H9 (cell line): ENCODE measurements around the gene RIMBP2. TPM values are rescaled to one million over a fixed set of nuclear protein-coding genes. Genes with fewer than 3 reads are reported as not detected.

Experiments used
- DNase-seq: peaks from one replicate; pipeline ENCODE4 v3.0.0-alpha.2; 2017
- H2AFZ ChIP-seq: one replicate; pipeline ENCODE4 v1.6.1; 2013; ENCODE audit warnings: mild to moderate bottlenecking, low read length, control low read depth, moderate library complexity
- H2AK5ac ChIP-seq: 2 replicates; pipeline ENCODE4 v1.6.1; 2013; ENCODE audit warnings: low read length, control low read depth, mixed read lengths; ENCODE audit not compliant: insufficient read length
- H2BK120ac ChIP-seq: one replicate; pipeline ENCODE4 v1.6.1; 2013; ENCODE audit warnings: low read depth, mild to moderate bottlenecking, low read length, control low read depth, inconsistent platforms; ENCODE audit not compliant: poor library complexity, severe bottlenecking
- H2BK12ac ChIP-seq: 2 replicates; pipeline ENCODE4 v1.6.1; 2013; ENCODE audit warnings: low read length, control low read depth, mixed read lengths, low read depth; ENCODE audit not compliant: insufficient read length
- H2BK15ac ChIP-seq: 2 replicates; pipeline ENCODE4 v1.6.1; 2013; ENCODE audit warnings: low read depth, low read length, control low read depth
- H2BK20ac ChIP-seq: one replicate; pipeline ENCODE4 v1.6.1; 2013; ENCODE audit warnings: low read depth, mild to moderate bottlenecking, low read length, control low read depth, inconsistent platforms; ENCODE audit not compliant: poor library complexity, severe bottlenecking
- H2BK5ac ChIP-seq: 2 replicates; pipeline ENCODE4 v1.6.1; 2013; ENCODE audit warnings: low read length, control low read depth, mixed read lengths; ENCODE audit not compliant: insufficient read length
- H3K14ac ChIP-seq: 2 replicates; pipeline ENCODE4 v1.6.1; 2013; ENCODE audit warnings: low read length, control low read depth; ENCODE audit not compliant: insufficient read depth
- H3K18ac ChIP-seq: 2 replicates; pipeline ENCODE4 v1.6.1; 2013; ENCODE audit warnings: low read depth, mild to moderate bottlenecking, mixed read lengths, low read length, control low read depth; ENCODE audit not compliant: insufficient read length
- H3K23ac ChIP-seq: 2 replicates; pipeline ENCODE4 v1.6.1; 2013; ENCODE audit warnings: low read length, control low read depth, mixed read lengths, low read depth; ENCODE audit not compliant: insufficient read length
- H3K23me2 ChIP-seq: 2 replicates; pipeline ENCODE4 v1.6.1; 2013; ENCODE audit warnings: low read depth, mild to moderate bottlenecking, mixed read lengths, low read length, control low read depth; ENCODE audit not compliant: insufficient read length, poor library complexity, severe bottlenecking
- H3K27ac ChIP-seq: 2 replicates; pipeline ENCODE4 v1.5.1; 2013; ENCODE audit warnings: low read length, control low read depth, mixed read lengths, low read depth; ENCODE audit not compliant: insufficient read length
- H3K27me3 ChIP-seq: 2 replicates; pipeline ENCODE4 v1.6.1; 2013; ENCODE audit warnings: low read length, control low read depth, inconsistent platforms; ENCODE audit not compliant: insufficient read depth
- H3K4ac ChIP-seq: 2 replicates; pipeline ENCODE4 v1.6.1; 2013; ENCODE audit warnings: low read depth, mild to moderate bottlenecking, control low read depth, inconsistent platforms, low read length, moderate library complexity
- H3K4me1 ChIP-seq: 2 replicates; pipeline ENCODE4 v1.6.1; 2013; ENCODE audit warnings: low read length, control low read depth, inconsistent platforms; ENCODE audit not compliant: insufficient read depth
- H3K4me2 ChIP-seq: 2 replicates; pipeline ENCODE4 v1.6.1; 2013; ENCODE audit warnings: low read length, control low read depth, mixed read lengths; ENCODE audit not compliant: insufficient read length, insufficient read depth
- H3K56ac ChIP-seq: 2 replicates; pipeline ENCODE4 v1.6.1; 2013; ENCODE audit warnings: low read depth, mild to moderate bottlenecking, mixed read lengths, low read length, control low read depth; ENCODE audit not compliant: insufficient read length
- H3K79me1 ChIP-seq: 2 replicates; pipeline ENCODE4 v1.6.1; 2013; ENCODE audit warnings: low read depth, mild to moderate bottlenecking, moderate library complexity, low read length, control low read depth, inconsistent platforms; ENCODE audit not compliant: insufficient read depth, poor library complexity, severe bottlenecking
- H3K79me2 ChIP-seq: 2 replicates; pipeline ENCODE4 v1.6.1; 2013; ENCODE audit warnings: low read length, control low read depth, inconsistent platforms; ENCODE audit not compliant: insufficient read depth
- H3K9ac ChIP-seq: 2 replicates; pipeline ENCODE4 v1.6.1; 2013; ENCODE audit warnings: low read length, control low read depth, mixed read lengths; ENCODE audit not compliant: insufficient read length; ENCODE audit errors: extremely low read depth
- H3K9me3 ChIP-seq: one replicate; pipeline ENCODE4 v1.6.1; 2013; ENCODE audit warnings: low read depth, low read length, inconsistent platforms; ENCODE audit not compliant: control insufficient read depth
- H3T11ph ChIP-seq: one replicate; pipeline ENCODE4 v1.6.1; 2013; ENCODE audit warnings: mild to moderate bottlenecking, low read length, control low read depth, inconsistent platforms
- H4K20me1 ChIP-seq: one replicate; pipeline ENCODE4 v1.6.1; 2013; ENCODE audit not compliant: control insufficient read depth, insufficient read length, insufficient read depth
- H4K5ac ChIP-seq: 2 replicates; pipeline ENCODE4 v1.6.1; 2013; ENCODE audit warnings: low read depth, mild to moderate bottlenecking, mixed read lengths, low read length, control low read depth; ENCODE audit not compliant: insufficient read length
- H4K8ac ChIP-seq: replicated peaks from 2 replicates; pipeline ENCODE4 v1.6.1; 2013; ENCODE audit warnings: low read length, control low read depth, mixed read lengths, low read depth; ENCODE audit not compliant: insufficient read length
- H4K91ac ChIP-seq: 2 replicates; pipeline ENCODE4 v1.6.1; 2013; ENCODE audit warnings: low read depth, mild to moderate bottlenecking, moderate library complexity, mixed read lengths, low read length, control low read depth; ENCODE audit not compliant: insufficient read length
- H3K27ac Mint-ChIP-seq, 3 experiments: 2 replicates in 2 of 3; 3 replicates in 1 of 3; pipeline ENCODE4 v1.8.0; 2020 to 2021; ENCODE audit warnings: mixed read lengths in 3 of 3, mild to moderate bottlenecking in 1 of 3, moderate library complexity in 1 of 3
- H3K27me3 Mint-ChIP-seq: 2 replicates; pipeline ENCODE4 v1.8.0; 2021; ENCODE audit warnings: low read depth, mild to moderate bottlenecking, moderate library complexity, mixed read lengths
- H3K36me3 Mint-ChIP-seq, 3 experiments: 2 replicates in 2 of 3; 3 replicates in 1 of 3; pipeline ENCODE4 v1.8.0; 2020 to 2021; ENCODE audit warnings: low read depth in 3 of 3, mixed read lengths in 3 of 3; ENCODE audit not compliant: insufficient read depth in 1 of 3
- H3K4me1 Mint-ChIP-seq, 2 experiments: 2 replicates each; pipeline ENCODE4 v1.8.0; 2020; ENCODE audit warnings: mixed read lengths in 2 of 2
- H3K4me3 Mint-ChIP-seq, 2 experiments: 2 replicates in 1 of 2; 3 replicates in 1 of 2; pipeline ENCODE4 v1.8.0; 2020 to 2021; ENCODE audit warnings: mild to moderate bottlenecking in 2 of 2, mixed read lengths in 2 of 2, moderate library complexity in 1 of 2
- H3K9me3 Mint-ChIP-seq, 2 experiments: 2 replicates in 1 of 2; 3 replicates in 1 of 2; pipeline ENCODE4 v1.8.0; 2020; ENCODE audit warnings: mild to moderate bottlenecking in 2 of 2, mixed read lengths in 2 of 2, moderate library complexity in 1 of 2
- WGBS: extraction: QIAGEN DNeasy Blood & Tissue Kit; methylation state at CpG from one replicate; pipeline ENCODE4 v1.1.7; 2013; ENCODE audit warnings: missing lambda C conversion rate, low lambda C conversion rate, mixed read lengths; ENCODE audit not compliant: insufficient read length; ENCODE audit errors: extremely low coverage; 5-methylcytosine and 5-hydroxymethylcytosine counted together
- total RNA-seq: library from RNA; stranded (reverse); gene quantifications from 2 replicates; pipeline ENCODE4 v1.2.1, GENCODE V29; 2021
- TF ChIP-seq, protein P1 (sequence below): fragments of 200-600 bp; sonication (generic); conservative IDR thresholded peaks from 3 replicates; pipeline ENCODE4 v1.8.0; 2021; ENCODE audit warnings: antibody characterized with exemption, mild to moderate bottlenecking

RIMBP2 gene
- total RNA-seq, 1 experiment from 2014 or later = 0.70 TPM

- Histone ChIP-seq H2BK20ac (no peak overlapping the region), H2BK12ac (no peak overlapping the region), H4K8ac (no peak overlapping the region), H3T11ph (no peak overlapping the region), H3K4me1 (no peaks in the 10 kb centered on the region; the same call in 1 of the 2 replicates), H4K91ac (no peak overlapping the region), H3K14ac (no peak overlapping the region), H3K4me2 (no peak overlapping the region), H4K5ac (no peak overlapping the region), H3K79me1 (no peaks in the 10 kb centered on the region), H3K23ac (no peak overlapping the region), H3K9ac (no peak overlapping the region), H2BK5ac (no peak overlapping the region), H3K4ac (no peak overlapping the region), H4K20me1 (no peaks in the 10 kb centered on the region), H3K56ac (no peak overlapping the region), H3K9me3 (no peaks in the 10 kb centered on the region), H3K27ac (no peak overlapping the region), H2BK120ac (no peak overlapping the region), H3K79me2 (no peaks in the 10 kb centered on the region), H2AK5ac (no peak overlapping the region), H3K18ac (no peak overlapping the region), H2BK15ac (no peak overlapping the region), H2AFZ (no peak overlapping the region), H3K27me3 (no peaks in the 10 kb centered on the region; the same call in 1 of the 2 replicates), H3K23me2 (no peaks in the 10 kb centered on the region)
- Mint-ChIP-seq H3K4me1 (peaks cover 6 to 9% of the 10 kb centered on the region in 2 experiments; a peak in 3 of 4 replicates), H3K27ac (no peak overlapping the region), H3K36me3 (no peaks in the 10 kb centered on the region), H3K9me3 (no peaks in the 10 kb centered on the region), H3K4me3 (no peak overlapping the region), H3K27me3 (peaks cover 36% of the 10 kb centered on the region)
- DNase-seq = no peak
- TF ChIP-seq, protein P1, sequence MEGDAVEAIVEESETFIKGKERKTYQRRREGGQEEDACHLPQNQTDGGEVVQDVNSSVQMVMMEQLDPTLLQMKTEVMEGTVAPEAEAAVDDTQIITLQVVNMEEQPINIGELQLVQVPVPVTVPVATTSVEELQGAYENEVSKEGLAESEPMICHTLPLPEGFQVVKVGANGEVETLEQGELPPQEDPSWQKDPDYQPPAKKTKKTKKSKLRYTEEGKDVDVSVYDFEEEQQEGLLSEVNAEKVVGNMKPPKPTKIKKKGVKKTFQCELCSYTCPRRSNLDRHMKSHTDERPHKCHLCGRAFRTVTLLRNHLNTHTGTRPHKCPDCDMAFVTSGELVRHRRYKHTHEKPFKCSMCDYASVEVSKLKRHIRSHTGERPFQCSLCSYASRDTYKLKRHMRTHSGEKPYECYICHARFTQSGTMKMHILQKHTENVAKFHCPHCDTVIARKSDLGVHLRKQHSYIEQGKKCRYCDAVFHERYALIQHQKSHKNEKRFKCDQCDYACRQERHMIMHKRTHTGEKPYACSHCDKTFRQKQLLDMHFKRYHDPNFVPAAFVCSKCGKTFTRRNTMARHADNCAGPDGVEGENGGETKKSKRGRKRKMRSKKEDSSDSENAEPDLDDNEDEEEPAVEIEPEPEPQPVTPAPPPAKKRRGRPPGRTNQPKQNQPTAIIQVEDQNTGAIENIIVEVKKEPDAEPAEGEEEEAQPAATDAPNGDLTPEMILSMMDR = no peak
- WGBS = no CpG with 5 or more reads among the region's 5 CpGs
Observed at GRCh38 chr12:130371296-130371695, 344.8 kb downstream of the RIMBP2 start.
